Measurements from ENCODE around the gene PEAK1.

The PEAK1 gene

DNA sequence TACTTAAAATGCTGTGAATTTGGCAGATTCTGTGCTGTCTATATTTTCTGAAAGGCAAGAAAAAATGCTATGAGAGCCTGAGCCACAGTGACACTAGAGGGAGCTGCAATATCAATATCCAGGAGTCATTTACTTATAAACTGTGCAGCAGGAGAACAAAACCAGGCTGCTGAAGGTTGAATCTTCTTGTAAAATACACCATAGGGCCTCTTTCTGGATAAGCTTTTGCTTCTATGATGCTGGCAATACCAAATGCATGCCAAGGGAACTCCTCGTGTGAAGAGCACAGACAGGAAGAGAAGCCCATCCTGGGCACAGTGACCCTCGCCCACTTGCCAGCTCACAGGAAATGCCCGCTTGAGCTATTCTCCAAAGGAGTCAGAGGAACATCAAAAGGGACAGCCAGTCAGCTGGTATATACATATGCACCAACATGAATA is 301.0 kb downstream of the PEAK1 start:
- no peak overlapping the region for H2BK5ac ChIP-seq (ENCODE audit: low read length)
- no peak overlapping the region for H3K9ac ChIP-seq (ENCODE audit: low read length)
- no peak overlapping the region for H3K4me3 ChIP-seq (ENCODE audit: low read length)
- no peak overlapping the region for H4K8ac ChIP-seq (ENCODE audit: low read depth, low read length)
- no peaks in the 10 kb centered on the region for H3K79me2 ChIP-seq (ENCODE audit: control insufficient read depth, insufficient read depth, low read length)
- H3K18ac ChIP-seq (ENCODE audit: low read length), result no peak overlapping the region
- H2BK15ac ChIP-seq (replicated peaks; ENCODE audit: low read depth), result no peak overlapping the region
- no peaks in the 10 kb centered on the region for H3K79me1 ChIP-seq (ENCODE audit: low read length)
- H3K4ac ChIP-seq (ENCODE audit: low read depth, low read length), result no peak overlapping the region
- no peaks in the 10 kb centered on the region for H3K27me3 ChIP-seq (ENCODE audit: insufficient read depth, low read length, poor library complexity)
- H3K4me2 ChIP-seq (ENCODE audit: low read length), result no peak overlapping the region
- H3K23ac ChIP-seq (ENCODE audit: low read length), result no peak overlapping the region
- no peaks in the 10 kb centered on the region for H3K4me1 ChIP-seq (ENCODE audit: control insufficient read depth, low read depth, low read length)
- no peak overlapping the region for H3K56ac ChIP-seq (ENCODE audit: low read length)
- H3K36me3 ChIP-seq (ENCODE audit: control insufficient read depth, insufficient read depth, low read length), result no peaks in the 10 kb centered on the region
- no peak overlapping the region for H4K5ac ChIP-seq (ENCODE audit: low read length)
- WGBS (ENCODE audit: extremely low coverage, insufficient coverage, low lambda C conversion rate), result no CpG with 5 or more reads among the region's 3 CpGs
- peak; percentile 46 for DNase-seq
- H3K27ac ChIP-seq (ENCODE audit: low read depth, low read length), result no peak overlapping the region
- H2BK120ac ChIP-seq (ENCODE audit: low read depth, low read length), result no peak overlapping the region
- H2AK5ac ChIP-seq (ENCODE audit: low read length), result no peak overlapping the region

DNA sequence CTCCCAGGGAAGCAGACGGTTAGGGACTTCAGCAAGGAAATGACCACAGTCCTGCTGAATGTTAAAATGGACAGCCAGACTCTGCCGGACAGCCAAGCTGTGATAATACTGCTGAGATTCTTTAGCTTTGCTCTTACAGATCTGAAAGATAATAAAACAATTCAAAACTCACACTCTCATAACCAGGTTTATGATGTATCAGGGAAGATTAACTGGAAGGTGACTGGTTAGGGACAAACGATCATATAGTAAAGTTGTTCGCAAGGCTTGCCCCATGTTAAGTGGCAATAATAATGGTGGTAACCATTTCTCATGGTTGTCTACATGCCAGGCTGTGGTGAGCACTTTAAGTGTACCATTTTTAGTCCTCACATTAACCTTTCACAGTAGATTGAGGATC is 304.7 kb downstream of the PEAK1 start:
- no peak overlapping the region for H2BK5ac ChIP-seq (ENCODE audit: low read length)
- H3K23ac ChIP-seq (ENCODE audit: low read length), result no peak overlapping the region
- no peak overlapping the region for H4K5ac ChIP-seq (ENCODE audit: low read length)
- H3K79me2 ChIP-seq (ENCODE audit: control insufficient read depth, insufficient read depth, low read length), result no peaks in the 10 kb centered on the region
- H3K79me1 ChIP-seq (ENCODE audit: low read length), result no peaks in the 10 kb centered on the region
- H3K4me1 ChIP-seq (ENCODE audit: control insufficient read depth, low read depth, low read length), result no peaks in the 10 kb centered on the region
- H3K27me3 ChIP-seq (ENCODE audit: insufficient read depth, low read length, poor library complexity), result no peaks in the 10 kb centered on the region
- no peaks in the 10 kb centered on the region for H3K36me3 ChIP-seq (ENCODE audit: control insufficient read depth, insufficient read depth, low read length)
- no peak overlapping the region for H3K4me2 ChIP-seq (ENCODE audit: low read length)
- no CpG with 5 or more reads among the region's 4 CpGs for WGBS (ENCODE audit: extremely low coverage, insufficient coverage, low lambda C conversion rate)
- no peak overlapping the region for H3K4me3 ChIP-seq (ENCODE audit: low read length)
- H3K27ac ChIP-seq (ENCODE audit: low read depth, low read length), result no peak overlapping the region
- no peak for DNase-seq
- H3K18ac ChIP-seq (ENCODE audit: low read length), result no peak overlapping the region
- H2BK15ac ChIP-seq (replicated peaks; ENCODE audit: low read depth), result no peak overlapping the region
- H2BK120ac ChIP-seq (ENCODE audit: low read depth, low read length), result no peak overlapping the region
- no peak overlapping the region for H3K9ac ChIP-seq (ENCODE audit: low read length)
- no peak overlapping the region for H3K56ac ChIP-seq (ENCODE audit: low read length)
- no peak overlapping the region for H3K4ac ChIP-seq (ENCODE audit: low read depth, low read length)
- no peak overlapping the region for H2AK5ac ChIP-seq (ENCODE audit: low read length)
- no peak overlapping the region for H4K8ac ChIP-seq (ENCODE audit: low read depth, low read length)

DNA sequence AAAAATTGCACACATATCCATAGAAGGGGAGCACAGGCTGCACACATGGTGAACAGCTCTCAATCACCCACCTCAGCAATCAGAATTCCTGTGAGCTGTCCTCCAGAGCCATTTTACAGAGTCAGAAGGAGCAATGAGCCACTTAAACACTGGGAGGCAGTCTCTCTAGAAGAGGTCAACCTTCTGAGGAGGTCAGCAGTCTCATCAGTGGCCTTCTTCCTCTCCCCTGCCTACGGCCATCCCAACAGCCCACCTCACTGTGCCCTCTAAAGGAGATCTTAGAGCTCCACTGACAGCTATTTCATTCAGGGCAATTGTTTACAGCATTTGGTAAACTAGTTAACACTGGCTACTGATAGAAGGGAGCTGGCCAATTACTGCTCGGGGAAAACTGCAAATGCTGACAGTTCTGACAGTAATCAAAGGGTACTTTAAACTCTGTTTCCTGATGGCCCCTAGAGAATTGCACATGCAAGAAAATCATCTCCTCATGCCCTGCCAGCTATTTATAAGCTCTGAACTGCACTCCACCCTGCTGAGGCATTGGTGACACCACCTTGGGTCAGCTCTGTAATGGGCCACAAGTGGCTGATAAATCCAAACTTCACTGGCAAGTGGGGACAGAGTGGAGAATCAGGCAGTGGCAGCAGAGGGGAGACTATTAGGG is 306.9 kb downstream of the PEAK1 start:
- no CpG with 5 or more reads among the region's 2 CpGs for WGBS (ENCODE audit: extremely low coverage, insufficient coverage, low lambda C conversion rate)

GRCh38 chr15:77111789-77112188 is 308.1 kb downstream of the PEAK1 start:
- H2BK15ac ChIP-seq (replicated peaks; ENCODE audit: low read depth), result no peak overlapping the region
- no peak overlapping the region for H3K18ac ChIP-seq (ENCODE audit: low read length)
- DNase-seq, result no peak
- H4K5ac ChIP-seq (ENCODE audit: low read length), result no peak overlapping the region
- no peaks in the 10 kb centered on the region for H3K27me3 ChIP-seq (ENCODE audit: insufficient read depth, low read length, poor library complexity)
- no peaks in the 10 kb centered on the region for H3K79me1 ChIP-seq (ENCODE audit: low read length)
- H3K4me2 ChIP-seq (ENCODE audit: low read length), result no peak overlapping the region
- H3K4ac ChIP-seq (ENCODE audit: low read depth, low read length), result no peak overlapping the region
- no peaks in the 10 kb centered on the region for H3K36me3 ChIP-seq (ENCODE audit: control insufficient read depth, insufficient read depth, low read length)
- no peak overlapping the region for H3K27ac ChIP-seq (ENCODE audit: low read depth, low read length)
- H2BK5ac ChIP-seq (ENCODE audit: low read length), result no peak overlapping the region
- no peak overlapping the region for H3K9ac ChIP-seq (ENCODE audit: low read length)
- no peak overlapping the region for H4K8ac ChIP-seq (ENCODE audit: low read depth, low read length)
- no peaks in the 10 kb centered on the region for H3K79me2 ChIP-seq (ENCODE audit: control insufficient read depth, insufficient read depth, low read length)
- H2AK5ac ChIP-seq (ENCODE audit: low read length), result no peak overlapping the region
- no peak overlapping the region for H2BK120ac ChIP-seq (ENCODE audit: low read depth, low read length)
- H3K56ac ChIP-seq (ENCODE audit: low read length), result no peak overlapping the region
- WGBS (ENCODE audit: extremely low coverage, insufficient coverage, low lambda C conversion rate), result no CpG with 5 or more reads among the region's 3 CpGs
- no peak overlapping the region for H3K23ac ChIP-seq (ENCODE audit: low read length)
- H3K4me3 ChIP-seq (ENCODE audit: low read length), result no peak overlapping the region
- H3K4me1 ChIP-seq (ENCODE audit: control insufficient read depth, low read depth, low read length), result no peaks in the 10 kb centered on the region

More for the DNA sequence above, 306.9 kb downstream of the PEAK1 start:
- Histone ChIP-seq H2BK15ac (replicated peaks; ENCODE audit: low read depth) (no peak overlapping the region), H4K8ac (ENCODE audit: low read depth, low read length) (no peak overlapping the region), H2BK5ac (ENCODE audit: low read length) (no peak overlapping the region), H3K79me2 (ENCODE audit: control insufficient read depth, insufficient read depth, low read length) (no peaks in the 10 kb centered on the region), H3K18ac (ENCODE audit: low read length) (no peak overlapping the region), H3K56ac (ENCODE audit: low read length) (no peak overlapping the region), H3K4ac (ENCODE audit: low read depth, low read length) (no peak overlapping the region), H3K4me2 (ENCODE audit: low read length) (no peak overlapping the region), H3K9ac (ENCODE audit: low read length) (no peak overlapping the region), H2AK5ac (ENCODE audit: low read length) (no peak overlapping the region), H2BK120ac (ENCODE audit: low read depth, low read length) (no peak overlapping the region), H3K4me3 (ENCODE audit: low read length) (no peak overlapping the region), H3K36me3 (ENCODE audit: control insufficient read depth, insufficient read depth, low read length) (no peaks in the 10 kb centered on the region), H3K27ac (ENCODE audit: low read depth, low read length) (no peak overlapping the region), H3K4me1 (ENCODE audit: control insufficient read depth, low read depth, low read length) (no peaks in the 10 kb centered on the region), H4K5ac (ENCODE audit: low read length) (no peak overlapping the region), H3K79me1 (ENCODE audit: low read length) (no peaks in the 10 kb centered on the region), H3K23ac (ENCODE audit: low read length) (no peak overlapping the region), H3K27me3 (ENCODE audit: insufficient read depth, low read length, poor library complexity) (no peaks in the 10 kb centered on the region)
- peak; percentile 58 for DNase-seq

DNA sequence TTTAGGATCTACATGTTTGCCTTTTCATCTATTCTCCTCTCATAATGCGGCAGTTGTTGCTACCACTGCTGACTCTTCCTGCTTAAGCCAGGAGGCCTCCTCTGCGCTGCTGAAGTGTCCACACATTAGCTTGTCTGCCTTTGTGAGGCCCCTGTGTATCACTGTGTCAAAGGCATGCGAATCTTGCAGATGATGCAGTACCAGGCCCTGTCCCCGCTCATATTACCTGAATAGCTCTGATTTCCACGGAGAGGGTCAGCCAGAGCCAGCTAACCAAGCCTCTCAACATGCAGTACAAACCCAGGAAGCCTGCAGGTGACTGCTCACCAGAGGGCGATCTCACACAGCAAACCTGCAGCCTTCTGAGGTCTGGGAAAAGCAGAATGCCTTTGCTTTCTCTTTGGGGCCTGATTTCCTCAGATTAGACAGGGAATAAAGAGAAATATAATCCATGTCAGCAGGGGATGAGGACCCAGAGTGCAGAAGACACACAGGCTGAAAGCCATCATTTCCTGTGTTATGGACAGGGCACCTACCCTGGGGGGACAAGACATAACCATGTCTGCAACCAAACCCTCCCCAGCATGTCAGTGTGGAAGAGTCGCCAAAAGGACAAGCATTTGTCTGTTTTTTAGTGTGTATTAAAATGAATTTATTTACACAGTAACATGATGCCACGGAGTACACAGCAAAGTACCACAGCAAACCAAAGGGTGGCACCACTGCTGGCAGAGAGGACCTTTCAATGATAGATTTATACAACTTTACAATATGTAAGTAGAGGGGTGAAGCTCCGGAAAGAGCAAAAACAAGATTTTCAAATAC is 312.2 kb downstream of the PEAK1 start:
- Histone ChIP-seq H4K5ac (ENCODE audit: low read length) (no peak overlapping the region), H3K4ac (ENCODE audit: low read depth, low read length) (no peak overlapping the region), H3K27me3 (ENCODE audit: insufficient read depth, low read length, poor library complexity) (no peaks in the 10 kb centered on the region), H3K4me2 (ENCODE audit: low read length) (no peak overlapping the region), H3K23ac (ENCODE audit: low read length) (no peak overlapping the region), H3K56ac (ENCODE audit: low read length) (no peak overlapping the region), H2AK5ac (ENCODE audit: low read length) (no peak overlapping the region), H3K36me3 (ENCODE audit: control insufficient read depth, insufficient read depth, low read length) (no peaks in the 10 kb centered on the region), H3K9ac (ENCODE audit: low read length) (no peak overlapping the region), H3K4me3 (ENCODE audit: low read length) (no peak overlapping the region), H2BK5ac (ENCODE audit: low read length) (no peak overlapping the region), H3K4me1 (ENCODE audit: control insufficient read depth, low read depth, low read length) (no peaks in the 10 kb centered on the region), H2BK15ac (replicated peaks; ENCODE audit: low read depth) (no peak overlapping the region), H3K79me2 (ENCODE audit: control insufficient read depth, insufficient read depth, low read length) (no peaks in the 10 kb centered on the region), H3K79me1 (ENCODE audit: low read length) (no peaks in the 10 kb centered on the region), H2BK120ac (ENCODE audit: low read depth, low read length) (no peak overlapping the region), H3K27ac (ENCODE audit: low read depth, low read length) (no peak overlapping the region), H4K8ac (ENCODE audit: low read depth, low read length) (no peak overlapping the region), H3K18ac (ENCODE audit: low read length) (no peak overlapping the region)
- no CpG with 5 or more reads among the region's 9 CpGs for WGBS (ENCODE audit: extremely low coverage, insufficient coverage, low lambda C conversion rate)
- DNase-seq, result peak; percentile 74

Data from mesendoderm (in vitro differentiated cells).